Measurements from ENCODE around the gene STRIP2. TPM values are rescaled to one million over a fixed set of nuclear protein-coding genes. Genes with fewer than 3 reads are reported as not detected.
"Not testable (repeated sequence)": the region's sequence is repeated elsewhere in the genome, so short reads cannot be mapped to it uniquely, and the experiment has no call there.

The STRIP2 gene
- total RNA-seq, 2 donors from 2014 or later, result 73.5 to 79.2 TPM

- ATAC-seq (replicated peaks in 1 of 2), result no peak
- DNase-seq, result no peak
- no peak overlapping the region for H3K27ac Mint-ChIP-seq
Observed at GRCh38 chr7:129468087-129468486, 33.9 kb downstream of the STRIP2 start.

GRCh38 chr7:129468547-129468946, 34.3 kb downstream of the STRIP2 start:
- Mint-ChIP-seq H3K9me3 (no peaks in the 10 kb centered on the region), H3K4me1 (ENCODE audit: low read depth) (peaks cover 19% of the 10 kb centered on the region), H3K36me3 (ENCODE audit: insufficient read depth in 2 of 2) (peaks cover 6 to 17% of the 10 kb centered on the region in 2 donors), H3K27me3 (ENCODE audit: low read depth) (no peaks in the 10 kb centered on the region), H3K27ac (no peak overlapping the region), H3K4me3 (no peak overlapping the region)
- DNase-seq (no peak), ATAC-seq (replicated peaks in 1 of 2) (peak in 1 of 2 donors; percentile 59)

More at GRCh38 chr7:129468087-129468486, 33.9 kb downstream of the STRIP2 start:
- Mint-ChIP-seq H3K36me3 (ENCODE audit: insufficient read depth in 2 of 2) (peaks cover 6 to 18% of the 10 kb centered on the region in 2 donors), H3K4me1 (ENCODE audit: low read depth) (peaks cover 19% of the 10 kb centered on the region), H3K27me3 (ENCODE audit: low read depth) (no peaks in the 10 kb centered on the region), H3K4me3 (no peak overlapping the region), H3K9me3 (no peaks in the 10 kb centered on the region)

DNA sequence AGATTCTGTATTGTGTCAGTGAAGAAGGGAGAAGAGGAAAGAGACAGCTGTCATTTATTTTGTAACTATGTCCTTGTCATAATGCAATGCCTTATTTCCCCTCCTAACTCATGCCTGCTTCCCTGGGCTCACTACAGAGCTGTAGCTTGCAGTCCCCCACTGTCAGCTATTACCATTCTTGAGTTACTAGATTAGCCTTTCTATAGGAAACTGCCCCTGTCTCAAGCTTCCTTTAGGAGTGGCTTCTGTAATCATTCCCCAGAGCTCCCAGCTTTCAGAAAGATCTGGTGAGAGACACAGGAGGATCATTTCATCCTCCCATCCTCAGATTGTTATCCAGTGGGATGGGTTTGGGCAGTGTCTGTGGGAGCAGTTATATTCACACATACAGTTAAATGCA, 35.7 kb downstream of the STRIP2 start:
- no peak for ATAC-seq (replicated peaks in 1 of 2)
- H3K4me1 Mint-ChIP-seq (ENCODE audit: low read depth), result peaks cover 19% of the 10 kb centered on the region
- no peak for DNase-seq
- peak overlapping the region; percentile 14 for H3K27ac Mint-ChIP-seq
- peaks cover 7 to 20% of the 10 kb centered on the region in 2 donors for H3K36me3 Mint-ChIP-seq (ENCODE audit: insufficient read depth in 2 of 2)
- no peak overlapping the region for H3K4me3 Mint-ChIP-seq
- H3K9me3 Mint-ChIP-seq, result no peaks in the 10 kb centered on the region
- no peaks in the 10 kb centered on the region for H3K27me3 Mint-ChIP-seq (ENCODE audit: low read depth)

DNA sequence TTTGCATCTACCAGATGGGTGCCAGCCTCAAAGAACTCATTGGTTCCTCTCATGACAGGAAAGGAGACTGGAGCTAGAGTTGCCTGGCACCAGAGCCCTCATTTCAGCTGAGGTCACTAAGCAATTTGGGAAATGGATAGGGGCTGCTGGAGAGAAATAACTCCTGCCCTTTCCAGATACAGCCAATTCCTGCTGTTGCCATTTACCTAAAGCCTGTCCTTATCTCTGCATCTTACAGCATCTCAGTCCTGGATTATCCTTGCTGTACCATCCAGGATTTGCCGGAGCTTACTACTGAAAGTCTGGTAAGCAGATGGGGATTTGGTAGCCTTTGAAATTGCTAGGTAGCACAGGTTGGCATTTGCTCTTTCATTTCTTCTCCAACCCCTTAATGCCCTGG, 36.2 kb downstream of the STRIP2 start:
- Mint-ChIP-seq H3K4me1 (ENCODE audit: low read depth) (peaks cover 19% of the 10 kb centered on the region), H3K9me3 (no peaks in the 10 kb centered on the region), H3K27ac (no peak overlapping the region), H3K27me3 (ENCODE audit: low read depth) (no peaks in the 10 kb centered on the region), H3K36me3 (ENCODE audit: insufficient read depth in 2 of 2) (peaks cover 7 to 20% of the 10 kb centered on the region in 2 donors), H3K4me3 (no peak overlapping the region)
- DNase-seq (no peak), ATAC-seq (replicated peaks in 1 of 2) (no peak)

- H3K36me3 Mint-ChIP-seq (ENCODE audit: insufficient read depth in 2 of 2), result peaks cover 7 to 22% of the 10 kb centered on the region in 2 donors
- H3K4me1 Mint-ChIP-seq (ENCODE audit: low read depth), result peaks cover 19% of the 10 kb centered on the region
- peak overlapping the region; percentile 83 for H3K27ac Mint-ChIP-seq
- H3K4me3 Mint-ChIP-seq, result peak overlapping the region in 1 of 2 donors; percentile 33
- ATAC-seq (replicated peaks in 1 of 2) (peak; percentile 83 to 88), DNase-seq (peak; percentile 14 to 19)
- H3K27me3 Mint-ChIP-seq (ENCODE audit: low read depth), result no peaks in the 10 kb centered on the region
- no peaks in the 10 kb centered on the region for H3K9me3 Mint-ChIP-seq
Observed at GRCh38 chr7:129471402-129471827, 37.2 kb downstream of the STRIP2 start.

DNA sequence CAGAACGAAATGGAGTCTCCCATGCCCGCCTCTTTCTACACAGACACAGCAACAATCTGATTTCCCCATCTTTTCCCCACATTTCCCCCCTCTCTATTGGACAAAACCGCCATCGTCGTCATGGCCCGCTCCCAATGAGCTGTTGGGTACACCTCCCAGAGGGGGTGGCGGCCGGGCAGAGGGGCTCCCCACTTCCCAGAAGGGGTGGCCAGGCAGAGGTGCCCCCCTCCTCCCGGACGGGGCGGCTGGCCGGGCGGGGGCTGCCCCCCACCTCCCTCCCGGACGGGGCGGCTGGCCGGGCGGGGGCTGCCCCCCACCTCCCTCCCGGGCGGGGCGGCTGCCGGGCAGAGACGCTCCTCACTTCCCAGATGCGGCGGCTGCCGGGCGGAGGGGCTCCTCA, 41.7 kb downstream of the STRIP2 start:
- H3K27me3 Mint-ChIP-seq (ENCODE audit: low read depth); H3K9me3 Mint-ChIP-seq; H3K27ac Mint-ChIP-seq; H3K4me3 Mint-ChIP-seq; ATAC-seq (replicated peaks in 1 of 2); DNase-seq: not testable (repeated sequence)
- peaks cover 14% of the 10 kb centered on the region for H3K4me1 Mint-ChIP-seq (ENCODE audit: low read depth)
- peaks cover 10 to 38% of the 10 kb centered on the region in 2 donors for H3K36me3 Mint-ChIP-seq (ENCODE audit: insufficient read depth in 2 of 2)

DNA sequence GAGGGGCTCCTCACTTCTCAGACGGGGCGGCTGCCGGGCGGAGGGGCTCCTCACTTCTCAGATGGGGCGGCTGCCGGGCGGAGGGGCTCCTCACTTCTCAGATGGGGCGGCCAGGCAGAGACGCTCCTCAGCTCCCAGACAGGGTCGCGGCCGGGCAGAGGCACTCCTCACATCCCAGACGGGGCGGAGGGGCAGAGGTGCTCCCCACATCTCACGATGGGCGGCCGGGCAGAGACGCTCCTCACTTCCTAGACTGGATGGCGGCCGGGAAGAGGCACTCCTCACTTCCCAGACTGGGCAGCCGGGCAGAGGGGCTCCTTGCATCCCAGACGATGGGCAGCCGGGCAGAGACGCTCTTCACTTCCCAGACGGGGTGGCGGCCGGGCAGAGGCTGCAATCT, 42.2 kb downstream of the STRIP2 start:
- not testable (repeated sequence) for H3K9me3 Mint-ChIP-seq; H3K4me3 Mint-ChIP-seq; DNase-seq; H3K4me1 Mint-ChIP-seq (ENCODE audit: low read depth); H3K27me3 Mint-ChIP-seq (ENCODE audit: low read depth); H3K27ac Mint-ChIP-seq; ATAC-seq (replicated peaks in 1 of 2)
- H3K36me3 Mint-ChIP-seq (ENCODE audit: insufficient read depth in 2 of 2), result peaks cover 10 to 39% of the 10 kb centered on the region in 2 donors

DNA sequence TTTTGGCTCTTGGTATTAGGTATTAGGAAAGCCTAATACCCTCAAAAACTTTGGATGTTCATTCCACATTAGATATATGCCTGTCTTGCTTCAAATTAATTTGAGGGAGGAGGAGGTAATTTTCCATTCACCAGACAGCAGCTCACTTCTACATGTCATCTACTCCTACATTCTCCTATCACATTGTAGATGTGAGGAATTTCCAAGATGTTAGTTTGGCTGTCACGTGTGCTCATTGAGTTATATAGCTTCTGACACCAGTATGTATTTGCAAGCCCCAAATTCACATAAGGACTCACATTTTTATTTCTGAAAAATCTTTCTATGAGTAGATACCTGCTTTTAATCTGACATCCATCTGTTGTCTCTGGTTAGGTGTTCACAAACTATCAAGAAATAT, 45.6 kb downstream of the STRIP2 start:
- Mint-ChIP-seq H3K27me3 (ENCODE audit: low read depth) (no peaks in the 10 kb centered on the region), H3K36me3 (ENCODE audit: insufficient read depth in 2 of 2) (peaks cover 12 to 42% of the 10 kb centered on the region in 2 donors)
- ATAC-seq (replicated peaks in 1 of 2), result no peak

DNA sequence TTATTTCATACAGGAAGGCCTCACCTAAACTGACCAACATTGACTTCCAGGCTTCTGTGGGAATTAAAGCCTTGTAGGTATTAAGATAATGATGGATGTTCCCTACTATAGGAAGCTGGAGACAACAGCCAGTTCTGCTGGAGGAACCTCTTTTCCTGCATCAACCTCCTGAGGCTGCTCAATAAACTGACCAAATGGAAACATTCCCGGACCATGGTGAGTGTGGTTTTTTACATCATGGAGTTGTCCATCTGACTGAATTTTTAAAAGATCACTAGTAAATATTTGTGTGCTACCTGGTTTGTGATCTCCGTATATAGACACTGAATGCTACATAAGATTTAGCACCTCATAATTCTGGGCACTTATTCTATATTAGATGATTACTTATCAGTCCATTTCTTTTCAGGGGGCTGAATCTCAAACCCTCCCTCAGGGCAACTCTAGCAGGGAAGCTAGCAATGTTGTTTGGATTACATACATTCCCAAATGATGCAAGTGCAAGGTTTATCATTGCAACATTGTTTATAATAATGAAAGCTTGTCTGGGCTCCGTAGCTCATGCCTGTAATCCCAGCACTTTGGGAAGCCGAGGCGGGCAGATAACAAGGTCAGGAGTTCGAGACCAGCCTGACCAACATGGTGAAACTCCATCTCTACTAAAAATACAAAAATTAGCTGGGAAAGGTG, 46.6 kb downstream of the STRIP2 start:
- H3K4me1 Mint-ChIP-seq (ENCODE audit: low read depth), result no peaks in the 10 kb centered on the region
- DNase-seq, result no peak
- no peak overlapping the region for H3K4me3 Mint-ChIP-seq

More for the DNA sequence above, 45.6 kb downstream of the STRIP2 start:
- Mint-ChIP-seq H3K4me1 (ENCODE audit: low read depth) (no peaks in the 10 kb centered on the region), H3K9me3 (no peaks in the 10 kb centered on the region), H3K4me3 (no peak overlapping the region), H3K27ac (no peak overlapping the region)
- no peak for DNase-seq

DNA sequence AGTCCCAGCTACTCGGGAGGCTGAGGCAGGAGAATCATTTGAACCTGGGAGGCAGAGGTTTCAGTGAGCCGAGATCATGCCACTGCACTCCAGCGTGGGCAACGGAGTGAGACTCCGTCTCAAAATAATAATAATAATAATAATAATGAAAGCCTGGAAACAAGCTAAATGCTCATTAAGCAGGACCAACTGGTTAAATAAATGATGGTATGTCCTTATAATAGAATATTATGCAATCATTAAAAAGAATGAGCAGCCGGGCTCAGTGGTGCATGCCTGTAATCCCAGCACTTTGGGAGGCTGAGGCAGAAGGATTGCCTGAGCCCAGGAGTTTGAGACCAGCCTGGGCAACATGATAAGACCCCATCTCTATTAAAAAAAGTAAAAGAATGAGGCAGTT, 47.1 kb downstream of the STRIP2 start:
- not testable (repeated sequence) for H3K27ac Mint-ChIP-seq
- H3K36me3 Mint-ChIP-seq (ENCODE audit: insufficient read depth in 2 of 2), result peaks cover 12 to 40% of the 10 kb centered on the region in 2 donors

More for the DNA sequence above, 46.6 kb downstream of the STRIP2 start:
- Mint-ChIP-seq H3K27me3 (ENCODE audit: low read depth) (no peaks in the 10 kb centered on the region), H3K36me3 (ENCODE audit: insufficient read depth in 2 of 2) (peaks cover 11 to 37% of the 10 kb centered on the region in 2 donors), H3K27ac (no peak overlapping the region), H3K9me3 (no peaks in the 10 kb centered on the region)
- ATAC-seq (replicated peaks in 1 of 2), result no peak

GRCh38 chr7:129482781-129483180, 48.5 kb downstream of the STRIP2 start:
- peaks cover 16 to 39% of the 10 kb centered on the region in 2 donors for H3K36me3 Mint-ChIP-seq (ENCODE audit: insufficient read depth in 2 of 2)

More for the DNA sequence above, 47.1 kb downstream of the STRIP2 start:
- H3K27me3 Mint-ChIP-seq (ENCODE audit: low read depth); DNase-seq; ATAC-seq (replicated peaks in 1 of 2); H3K4me1 Mint-ChIP-seq (ENCODE audit: low read depth); H3K9me3 Mint-ChIP-seq; H3K4me3 Mint-ChIP-seq: not testable (repeated sequence)

GRCh38 chr7:129489491-129489890, 55.3 kb downstream of the STRIP2 start:
- Mint-ChIP-seq H3K27ac (no peak overlapping the region), H3K4me3 (no peak overlapping the region), H3K27me3 (ENCODE audit: low read depth) (no peaks in the 10 kb centered on the region), H3K9me3 (no peaks in the 10 kb centered on the region), H3K36me3 (ENCODE audit: insufficient read depth in 2 of 2) (peaks cover 15 to 29% of the 10 kb centered on the region in 2 donors), H3K4me1 (ENCODE audit: low read depth) (peaks cover 16% of the 10 kb centered on the region)
- DNase-seq (no peak), ATAC-seq (replicated peaks in 1 of 2) (no peak)

More at GRCh38 chr7:129482781-129483180, 48.5 kb downstream of the STRIP2 start:
- H3K27ac Mint-ChIP-seq, result no peak overlapping the region
- no peaks in the 10 kb centered on the region for H3K27me3 Mint-ChIP-seq (ENCODE audit: low read depth)
- H3K4me3 Mint-ChIP-seq, result no peak overlapping the region
- no peaks in the 10 kb centered on the region for H3K4me1 Mint-ChIP-seq (ENCODE audit: low read depth)
- ATAC-seq (replicated peaks in 1 of 2), result no peak
- no peaks in the 10 kb centered on the region for H3K9me3 Mint-ChIP-seq
- DNase-seq, result no peak

DNA sequence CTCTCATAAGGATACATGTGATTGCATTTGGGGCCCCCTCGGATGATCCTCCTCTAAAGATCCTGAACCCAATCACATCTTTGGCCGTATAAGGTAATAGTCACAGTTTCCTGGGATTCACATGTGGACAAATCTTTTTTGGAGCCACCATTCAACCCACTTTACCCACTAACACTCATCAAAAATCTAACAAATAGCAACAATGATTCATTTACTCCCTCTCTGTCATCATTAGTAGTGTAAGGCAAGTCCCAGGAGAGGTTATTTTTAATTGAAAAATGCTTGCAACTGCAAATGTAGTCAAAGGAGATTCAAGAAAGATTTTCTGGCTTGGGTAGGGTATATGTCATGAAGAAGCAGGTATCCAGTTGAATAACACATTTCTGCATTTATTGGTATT, 58.2 kb downstream of the STRIP2 start:
- H3K4me3 Mint-ChIP-seq, result no peak overlapping the region
- H3K27me3 Mint-ChIP-seq (ENCODE audit: low read depth), result peaks cover 6% of the 10 kb centered on the region
- H3K36me3 Mint-ChIP-seq (ENCODE audit: insufficient read depth in 2 of 2), result peaks cover 7 to 21% of the 10 kb centered on the region in 2 donors
- peaks cover 33% of the 10 kb centered on the region for H3K4me1 Mint-ChIP-seq (ENCODE audit: low read depth)
- ATAC-seq (replicated peaks in 1 of 2) (no peak), DNase-seq (no peak)
- H3K27ac Mint-ChIP-seq, result peak overlapping the region; percentile 56
- H3K9me3 Mint-ChIP-seq, result no peaks in the 10 kb centered on the region

GRCh38 chr7:129493555-129493954, 59.3 kb downstream of the STRIP2 start:
- peaks cover 33% of the 10 kb centered on the region for H3K4me1 Mint-ChIP-seq (ENCODE audit: low read depth)
- H3K27ac Mint-ChIP-seq, result no peak overlapping the region
- H3K36me3 Mint-ChIP-seq (ENCODE audit: insufficient read depth in 2 of 2), result peaks cover 5 to 10% of the 10 kb centered on the region in 2 donors
- no peaks in the 10 kb centered on the region for H3K9me3 Mint-ChIP-seq
- peaks cover 6% of the 10 kb centered on the region for H3K27me3 Mint-ChIP-seq (ENCODE audit: low read depth)
- H3K4me3 Mint-ChIP-seq, result no peak overlapping the region
- ATAC-seq (replicated peaks in 1 of 2) (peak; percentile 36 to 46), DNase-seq (no peak)

Measured in activated T-cell treated with anti-CD3 and anti-CD28 coated beads, Interleukin-2, amount 50 U/mL, for 72 hours (primary cell).